HEK293 (cell line): ENCODE data around the gene TIGD7.

Source experiments
- EGR2 ChIP-seq: fragments of 450-650 bp; formaldehyde crosslinking; IDR thresholded peaks from 2 replicates; pipeline ENCODE4 v1.5.1; 2016; ENCODE audit warnings: low read depth, missing biosample characterization, missing genetic modification characterization
- GLI4 ChIP-seq: fragments of 450-650 bp; formaldehyde crosslinking; IDR thresholded peaks from 2 replicates; pipeline ENCODE4 v1.5.1; 2016; ENCODE audit warnings: missing biosample characterization, missing genetic modification characterization
- KLF16 ChIP-seq: fragments of 450-650 bp; formaldehyde crosslinking; IDR thresholded peaks from 2 replicates; pipeline ENCODE4 v1.5.1; 2017; ENCODE audit warnings: missing biosample characterization, missing genetic modification characterization
- MYNN ChIP-seq: fragments of 450-650 bp; formaldehyde crosslinking; IDR thresholded peaks from 2 replicates; pipeline ENCODE4 v1.5.1; 2016; ENCODE audit warnings: missing biosample characterization, missing genetic modification characterization, borderline replicate concordance
- OSR2 ChIP-seq: fragments of 450-650 bp; formaldehyde crosslinking; IDR thresholded peaks from 2 replicates; pipeline ENCODE4 v1.5.1; 2016; ENCODE audit warnings: missing biosample characterization, missing genetic modification characterization
- PATZ1 ChIP-seq: fragments of 450-650 bp; formaldehyde crosslinking; IDR thresholded peaks from 2 replicates; pipeline ENCODE4 v1.5.1; 2016; ENCODE audit warnings: missing biosample characterization, missing genetic modification characterization
- SETDB1 ChIP-seq: IDR thresholded peaks from one replicate; pipeline ENCODE4 v1.6.1; 2017; ENCODE audit warnings: mild to moderate bottlenecking, low read length, moderate library complexity, mixed read lengths; ENCODE audit not compliant: insufficient read length
- ZBTB10 ChIP-seq: fragments of 450-650 bp; formaldehyde crosslinking; IDR thresholded peaks from 2 replicates; pipeline ENCODE4 v1.5.1; 2016; ENCODE audit warnings: missing biosample characterization, missing genetic modification characterization
- ZBTB17 ChIP-seq: fragments of 450-650 bp; formaldehyde crosslinking; IDR thresholded peaks from 2 replicates; pipeline ENCODE4 v1.5.1; 2016; ENCODE audit warnings: missing biosample characterization, missing genetic modification characterization
- ZBTB21 ChIP-seq: fragments of 450-650 bp; formaldehyde crosslinking; IDR thresholded peaks from 2 replicates; pipeline ENCODE4 v1.5.1; 2017; ENCODE audit warnings: missing biosample characterization, missing genetic modification characterization
- ZNF132 ChIP-seq: fragments of 450-650 bp; formaldehyde crosslinking; IDR thresholded peaks from 2 replicates; pipeline ENCODE4 v1.5.1; 2017; ENCODE audit warnings: missing biosample characterization, missing genetic modification characterization, borderline replicate concordance
- ZNF133 ChIP-seq: fragments of 450-650 bp; formaldehyde crosslinking; IDR thresholded peaks from 2 replicates; pipeline ENCODE4 v1.5.1; 2016; ENCODE audit warnings: missing biosample characterization, missing genetic modification characterization
- ZNF174 ChIP-seq: fragments of 450-650 bp; formaldehyde crosslinking; IDR thresholded peaks from 2 replicates; pipeline ENCODE4 v1.5.0; 2017; ENCODE audit warnings: missing biosample characterization, mild to moderate bottlenecking, missing genetic modification characterization
- ZNF214 ChIP-seq: fragments of 450-650 bp; formaldehyde crosslinking; IDR thresholded peaks from 2 replicates; pipeline ENCODE4 v1.5.1; 2017; ENCODE audit warnings: missing biosample characterization, mild to moderate bottlenecking, missing genetic modification characterization, borderline replicate concordance
- ZNF223 ChIP-seq: fragments of 450-650 bp; formaldehyde crosslinking; IDR thresholded peaks from 2 replicates; pipeline ENCODE4 v1.5.1; 2016; ENCODE audit warnings: missing biosample characterization, missing genetic modification characterization
- ZNF280C ChIP-seq: fragments of 450-650 bp; formaldehyde crosslinking; IDR thresholded peaks from 2 replicates; pipeline ENCODE4 v1.5.1; 2016; ENCODE audit warnings: missing biosample characterization, missing genetic modification characterization
- ZNF302 ChIP-seq: fragments of 450-650 bp; formaldehyde crosslinking; IDR thresholded peaks from 2 replicates; pipeline ENCODE4 v1.5.1; 2016; ENCODE audit warnings: missing biosample characterization, missing genetic modification characterization, low read depth
- ZNF391 ChIP-seq: fragments of 450-650 bp; formaldehyde crosslinking; IDR thresholded peaks from 2 replicates; pipeline ENCODE4 v1.5.1; 2016; ENCODE audit warnings: low read depth, missing biosample characterization, missing genetic modification characterization, borderline replicate concordance
- ZNF394 ChIP-seq: fragments of 450-650 bp; formaldehyde crosslinking; IDR thresholded peaks from 2 replicates; pipeline ENCODE4 v1.5.1; 2016; ENCODE audit warnings: missing biosample characterization, missing genetic modification characterization, mild to moderate bottlenecking, moderate library complexity, borderline replicate concordance
- ZNF433 ChIP-seq: fragments of 450-650 bp; formaldehyde crosslinking; IDR thresholded peaks from 2 replicates; pipeline ENCODE4 v1.5.1; 2016; ENCODE audit warnings: missing biosample characterization, missing genetic modification characterization, low read depth
- ZNF488 ChIP-seq: fragments of 450-650 bp; formaldehyde crosslinking; IDR thresholded peaks from 2 replicates; pipeline ENCODE4 v1.5.1; 2016; ENCODE audit warnings: missing biosample characterization, missing genetic modification characterization
- ZNF514 ChIP-seq: fragments of 450-650 bp; formaldehyde crosslinking; IDR thresholded peaks from 2 replicates; pipeline ENCODE4 v1.5.1; 2016; ENCODE audit warnings: missing biosample characterization, missing genetic modification characterization
- ZNF560 ChIP-seq: fragments of 450-650 bp; formaldehyde crosslinking; IDR thresholded peaks from 2 replicates; pipeline ENCODE4 v1.5.1; 2017; ENCODE audit warnings: missing biosample characterization, missing genetic modification characterization, borderline replicate concordance
- ZNF645 ChIP-seq: fragments of 450-650 bp; formaldehyde crosslinking; IDR thresholded peaks from 2 replicates; pipeline ENCODE4; 2016; ENCODE audit warnings: missing biosample characterization, missing genetic modification characterization
- ZNF707 ChIP-seq: fragments of 450-650 bp; formaldehyde crosslinking; IDR thresholded peaks from 2 replicates; pipeline ENCODE4 v1.5.1; 2016; ENCODE audit warnings: missing biosample characterization, missing genetic modification characterization
- ZNF76 ChIP-seq: fragments of 450-650 bp; formaldehyde crosslinking; IDR thresholded peaks from 2 replicates; pipeline ENCODE4; 2016; ENCODE audit warnings: low read depth, missing biosample characterization, missing genetic modification characterization, borderline replicate concordance
- ZSCAN5A ChIP-seq: fragments of 450-650 bp; formaldehyde crosslinking; IDR thresholded peaks from 2 replicates; pipeline ENCODE4 v1.5.1; 2016; ENCODE audit warnings: missing biosample characterization, missing genetic modification characterization
- ZXDB ChIP-seq: fragments of 450-650 bp; formaldehyde crosslinking; IDR thresholded peaks from 2 replicates; pipeline ENCODE4 v1.5.1; 2016; ENCODE audit warnings: missing biosample characterization, missing genetic modification characterization

The TIGD7 gene

GRCh38 chr16:3305109-3306068 lies at the start of gene TIGD7, which contains the start of gene ZNF75A (continued):
- TF ChIP-seq ZBTB10 (no peak), ZNF280C (tag by site-specific recombination) (no peak), ZNF394 (tag by site-specific recombination) (no peak; the same call in 1 of the 2 replicates), ZNF707 (tag by site-specific recombination) (no peak), GLI4 (tag by site-specific recombination) (no peak), ZSCAN5A (tag by site-specific recombination) (peak; percentile 34; the same call in 1 of the 2 replicates), SETDB1 (peak; percentile 87), OSR2 (no peak), ZNF488 (tag by site-specific recombination) (no peak), ZNF391 (tag by site-specific recombination) (no peak), ZXDB (tag by site-specific recombination) (peak; percentile 81), ZNF560 (tag by site-specific recombination) (peak; percentile 100), MYNN (tag by site-specific recombination) (no peak), ZNF514 (tag by site-specific recombination) (no peak), EGR2 (peak; percentile 54), ZNF302 (tag by site-specific recombination) (no peak), ZNF645 (tag by site-specific recombination) (no peak), ZNF214 (tag by site-specific recombination) (no peak), KLF16 (peak; percentile 68; the same call in 1 of the 2 replicates), ZBTB17 (tag by site-specific recombination) (peak; percentile 77), ZNF223 (tag by site-specific recombination) (0 out of 2 replicates have a peak, but pooled peaks have one; percentile 50), ZNF133 (no peak), ZNF174 (tag by site-specific recombination) (no peak), ZNF76 (tag by site-specific recombination) (peak; percentile 36; the same call in 1 of the 2 replicates), ZNF433 (no peak), ZNF132 (no peak), ZBTB21 (tag by site-specific recombination) (no peak; the same call in 1 of the 2 replicates), PATZ1 (tag by site-specific recombination) (no peak)
